SK-N-SH treated with all-trans-retinoic acid at 6 μM for 48 hours (cell line): ENCODE measurements around the gene SAMD10.
A peak's percentile ranks its signal among the peaks of the same experiment; 100 is the strongest.

Experiments
- ATAC-seq: fragments of 200-7000 bp; cut with Tn5 transposase; 3 replicates; pipeline ENCODE4 v1.9.1; 2020; ENCODE audit warnings: mild to moderate bottlenecking, moderate library complexity
- ARNTL ChIP-seq: fragments of 450-650 bp; formaldehyde crosslinking; IDR thresholded peaks from 2 replicates; pipeline ENCODE4 v1.5.0; 2020; ENCODE audit warnings: low read depth, mild to moderate bottlenecking, moderate library complexity, borderline replicate concordance
- BACH2 ChIP-seq: fragments of 250-450 bp; sonication (Bioruptor Pico); IDR thresholded peaks from 2 replicates; pipeline ENCODE4 v1.9.0; 2021; ENCODE audit warnings: mild to moderate bottlenecking, borderline replicate concordance
- CSDC2 ChIP-seq: fragments of 250-450 bp; sonication (Bioruptor Pico); IDR thresholded peaks from 2 replicates; pipeline ENCODE4 v1.5.0; 2020; ENCODE audit warnings: mild to moderate bottlenecking, moderate library complexity
- ESRRG ChIP-seq: fragments of 250-450 bp; sonication (Bioruptor Pico); IDR thresholded peaks from 2 replicates; pipeline ENCODE4 v1.6.1; 2021; ENCODE audit warnings: mild to moderate bottlenecking
- ISL1 ChIP-seq: fragments of 250-450 bp; sonication (Bioruptor Pico); IDR thresholded peaks from 2 replicates; pipeline ENCODE4 v2.1.2; 2022; ENCODE audit warnings: mild to moderate bottlenecking, moderate library complexity
- OSR1 ChIP-seq: fragments of 250-450 bp; sonication (Bioruptor Pico); IDR thresholded peaks from 2 replicates; pipeline ENCODE4 v1.8.0; 2022; ENCODE audit warnings: moderate library complexity, mild to moderate bottlenecking, inconsistent platforms
- PATZ1 ChIP-seq: fragments of 250-450 bp; sonication (Bioruptor Pico); IDR thresholded peaks from 2 replicates; pipeline ENCODE4 v1.8.0; 2020; ENCODE audit warnings: mild to moderate bottlenecking, moderate library complexity, borderline replicate concordance
- RARB ChIP-seq: fragments of 250-450 bp; sonication (Bioruptor Pico); IDR thresholded peaks from 2 replicates; pipeline ENCODE4 v1.8.0; 2021; ENCODE audit warnings: mild to moderate bottlenecking, moderate library complexity
- TCF4 ChIP-seq: fragments of 250-450 bp; sonication (Bioruptor Pico); IDR thresholded peaks from 2 replicates; pipeline ENCODE4 v1.8.0; 2021; ENCODE audit warnings: mild to moderate bottlenecking, moderate library complexity, borderline replicate concordance
- TOX ChIP-seq: fragments of 250-450 bp; sonication (Bioruptor Pico); IDR thresholded peaks from 2 replicates; pipeline ENCODE4 v1.8.0; 2021; ENCODE audit warnings: mild to moderate bottlenecking, moderate library complexity, borderline replicate concordance
- TSHZ2 ChIP-seq: fragments of 250-450 bp; sonication (Bioruptor Pico); IDR thresholded peaks from 2 replicates; pipeline ENCODE4 v1.5.0; 2020; ENCODE audit warnings: mild to moderate bottlenecking, moderate library complexity
- ZFP3 ChIP-seq: fragments of 250-450 bp; sonication (Bioruptor Pico); IDR thresholded peaks from 2 replicates; pipeline ENCODE4 v1.5.0; 2020; ENCODE audit warnings: mild to moderate bottlenecking, moderate library complexity
- ZFP30 ChIP-seq: fragments of 450-650 bp; formaldehyde crosslinking; IDR thresholded peaks from 2 replicates; pipeline ENCODE4 v1.5.0; 2022; ENCODE audit warnings: mild to moderate bottlenecking, moderate library complexity
- ZNF565 ChIP-seq: fragments of 450-650 bp; formaldehyde crosslinking; conservative IDR thresholded peaks from 2 replicates; pipeline ENCODE4 v1.5.0; 2020; ENCODE audit warnings: low read depth, mild to moderate bottlenecking, moderate library complexity
- TF ChIP-seq, protein P1 (sequence below): fragments of 250-450 bp; sonication (Bioruptor Pico); IDR thresholded peaks from 2 replicates; pipeline ENCODE4 v1.8.0; 2021; ENCODE audit warnings: low read depth, mild to moderate bottlenecking, moderate library complexity, borderline replicate concordance
- TF ChIP-seq, protein P2 (sequence below): fragments of 250-450 bp; sonication (Bioruptor Pico); IDR thresholded peaks from 2 replicates; pipeline ENCODE4 v1.5.1; 2020; ENCODE audit warnings: low read depth, mild to moderate bottlenecking, moderate library complexity

The SAMD10 gene

GRCh38 chr20:63957004-63957689 is 22.3 kb downstream of the SAMD10 start:
- TF ChIP-seq TOX (no peak), RARB (CRISPR knock-in tag) (0 out of 2 replicates have a peak, but pooled peaks have one; percentile 18)
- peak; percentile 80 for ATAC-seq

DNA sequence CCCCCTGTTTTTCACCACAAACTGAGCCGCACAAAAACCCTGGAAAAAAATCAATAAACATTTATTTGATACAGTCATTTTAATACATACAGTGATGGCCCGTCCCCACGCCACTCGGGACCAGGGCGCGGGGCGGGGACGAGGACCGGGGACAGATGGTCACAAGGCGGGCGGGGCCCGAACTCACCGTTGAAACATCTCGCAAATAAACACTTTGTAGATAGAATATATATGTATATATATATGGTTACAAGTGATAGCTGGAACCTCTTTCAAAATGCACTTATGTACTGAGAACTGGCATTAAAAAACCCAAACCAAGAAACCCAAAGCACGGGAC is 22.8 kb downstream of the SAMD10 start:
- no peak for TF ChIP-seq ESRRG (CRISPR knock-in tag)
- no peak for TF ChIP-seq TOX
- no peak for TF ChIP-seq BACH2 (CRISPR knock-in tag)
- no peak for TF ChIP-seq OSR1 (CRISPR knock-in tag)
- no peak for TF ChIP-seq TCF4
- no peak for TF ChIP-seq CSDC2 (CRISPR knock-in tag)
- no peak for TF ChIP-seq ISL1
- no peak for TF ChIP-seq ZFP30
- no peak for TF ChIP-seq ZFP3 (CRISPR knock-in tag)
- TF ChIP-seq PATZ1 (CRISPR knock-in tag), result no peak
- TF ChIP-seq, protein P1, sequence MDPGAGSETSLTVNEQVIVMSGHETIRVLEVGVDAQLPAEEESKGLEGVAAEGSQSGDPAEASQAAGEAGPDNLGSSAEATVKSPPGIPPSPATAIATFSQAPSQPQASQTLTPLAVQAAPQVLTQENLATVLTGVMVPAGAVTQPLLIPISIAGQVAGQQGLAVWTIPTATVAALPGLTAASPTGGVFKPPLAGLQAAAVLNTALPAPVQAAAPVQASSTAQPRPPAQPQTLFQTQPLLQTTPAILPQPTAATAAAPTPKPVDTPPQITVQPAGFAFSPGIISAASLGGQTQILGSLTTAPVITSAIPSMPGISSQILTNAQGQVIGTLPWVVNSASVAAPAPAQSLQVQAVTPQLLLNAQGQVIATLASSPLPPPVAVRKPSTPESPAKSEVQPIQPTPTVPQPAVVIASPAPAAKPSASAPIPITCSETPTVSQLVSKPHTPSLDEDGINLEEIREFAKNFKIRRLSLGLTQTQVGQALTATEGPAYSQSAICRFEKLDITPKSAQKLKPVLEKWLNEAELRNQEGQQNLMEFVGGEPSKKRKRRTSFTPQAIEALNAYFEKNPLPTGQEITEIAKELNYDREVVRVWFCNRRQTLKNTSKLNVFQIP (CRISPR knock-in tag), result no peak
- no peak for TF ChIP-seq TSHZ2 (CRISPR knock-in tag)
- TF ChIP-seq, protein P2, sequence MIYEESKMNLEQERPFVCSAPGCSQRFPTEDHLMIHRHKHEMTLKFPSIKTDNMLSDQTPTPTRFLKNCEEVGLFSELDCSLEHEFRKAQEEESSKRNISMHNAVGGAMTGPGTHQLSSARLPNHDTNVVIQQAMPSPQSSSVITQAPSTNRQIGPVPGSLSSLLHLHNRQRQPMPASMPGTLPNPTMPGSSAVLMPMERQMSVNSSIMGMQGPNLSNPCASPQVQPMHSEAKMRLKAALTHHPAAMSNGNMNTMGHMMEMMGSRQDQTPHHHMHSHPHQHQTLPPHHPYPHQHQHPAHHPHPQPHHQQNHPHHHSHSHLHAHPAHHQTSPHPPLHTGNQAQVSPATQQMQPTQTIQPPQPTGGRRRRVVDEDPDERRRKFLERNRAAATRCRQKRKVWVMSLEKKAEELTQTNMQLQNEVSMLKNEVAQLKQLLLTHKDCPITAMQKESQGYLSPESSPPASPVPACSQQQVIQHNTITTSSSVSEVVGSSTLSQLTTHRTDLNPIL (CRISPR knock-in tag), result no peak
- ATAC-seq, result peak; percentile 1

- ATAC-seq, result peak; percentile 86
- TF ChIP-seq ARNTL (CRISPR knock-in tag) (no peak), ZNF565 (CRISPR knock-in tag) (0 out of 2 replicates have a peak, but pooled peaks have one; percentile 47), ZFP3 (CRISPR knock-in tag) (peak; percentile 76), ZFP30 (no peak), ESRRG (CRISPR knock-in tag) (no peak), CSDC2 (CRISPR knock-in tag) (peak; percentile 22; the same call in 1 of the 2 replicates), TSHZ2 (CRISPR knock-in tag) (peak; percentile 80)
Observed at GRCh38 chr20:63955827-63956663, 23.4 kb downstream of the SAMD10 start, which contains the start of gene UCKL1. Gene UCKL1, minus strand, starts transcription at chr20:63956416. Its CDS starts 44 bp downstream, at chr20:63956372.
